Neuronal stem cell (in vitro differentiated cells): ENCODE data around the gene DPP8.

Experiments
- DNase-seq: peaks from one replicate; pipeline ENCODE4 v3.0.0-alpha.2; 2013; ENCODE audit warnings: low spot score
- H2AFZ ChIP-seq: one replicate; pipeline ENCODE4 v1.6.1; 2013; ENCODE audit warnings: mild to moderate bottlenecking, low read length, inconsistent platforms
- H2AK5ac ChIP-seq: 2 replicates; pipeline ENCODE4 v1.6.1; 2013; ENCODE audit warnings: low read depth, mild to moderate bottlenecking, inconsistent platforms, low read length, moderate library complexity, mixed read lengths
- H2BK120ac ChIP-seq: 2 replicates; pipeline ENCODE4 v1.6.1; 2013; ENCODE audit warnings: low read depth, mild to moderate bottlenecking, inconsistent platforms, low read length, moderate library complexity, mixed read lengths
- H2BK12ac ChIP-seq: one replicate; pipeline ENCODE4 v1.6.1; 2013; ENCODE audit warnings: low read length, inconsistent platforms
- H2BK15ac ChIP-seq: 2 replicates; pipeline ENCODE4 v1.6.1; 2013; ENCODE audit warnings: mild to moderate bottlenecking, low read length, inconsistent platforms, mixed read lengths
- H2BK5ac ChIP-seq: one replicate; pipeline ENCODE4 v1.6.1; 2013; ENCODE audit warnings: inconsistent platforms, mild to moderate bottlenecking, low read length, moderate library complexity
- H3K14ac ChIP-seq: one replicate; pipeline ENCODE4 v1.6.1; 2013; ENCODE audit warnings: low read length, inconsistent platforms
- H3K18ac ChIP-seq: 2 replicates; pipeline ENCODE4 v1.6.1; 2013; ENCODE audit warnings: low read length, inconsistent platforms
- H3K23ac ChIP-seq: 2 replicates; pipeline ENCODE4 v1.6.1; 2013; ENCODE audit warnings: low read depth, mild to moderate bottlenecking, mixed read lengths, low read length, inconsistent platforms; ENCODE audit not compliant: poor library complexity
- H3K27ac ChIP-seq: replicated peaks from 3 replicates; pipeline ENCODE4 v1.5.1; 2013; ENCODE audit warnings: low read length, inconsistent platforms
- H3K27me3 ChIP-seq, 3 experiments: 2 replicates each; pipeline ENCODE4 v1.6.1; 2013; ENCODE audit warnings: low read length in 3 of 3, mild to moderate bottlenecking in 2 of 3, inconsistent platforms in 1 of 3, low read depth in 1 of 3, mixed read lengths in 1 of 3, moderate library complexity in 1 of 3; ENCODE audit not compliant: control insufficient read depth in 3 of 3, insufficient read depth in 3 of 3
- H3K36me3 ChIP-seq, 2 donors: replicated peaks in 1 of 2; 2 replicates each; pipeline ENCODE4 v1.6.1; 2013; ENCODE audit warnings: low read length in 2 of 2; ENCODE audit not compliant: control insufficient read depth in 2 of 2, insufficient read depth in 2 of 2
- H3K4ac ChIP-seq: 2 replicates; pipeline ENCODE4 v1.6.1; 2013; ENCODE audit warnings: inconsistent platforms, mild to moderate bottlenecking, low read length, moderate library complexity
- H3K4me1 ChIP-seq, 2 donors: 1 replicate in 1 of 2; 2 replicates in 1 of 2; pipeline ENCODE4 v1.6.1; 2013; ENCODE audit warnings: low read length in 2 of 2, low read depth in 1 of 2; ENCODE audit not compliant: control insufficient read depth in 2 of 2, insufficient read depth in 1 of 2
- H3K4me2 ChIP-seq: one replicate; pipeline ENCODE4 v1.6.1; 2013; ENCODE audit warnings: mild to moderate bottlenecking, low read length, inconsistent platforms; ENCODE audit not compliant: insufficient read depth, poor library complexity, severe bottlenecking
- H3K4me3 ChIP-seq, 2 donors: 2 replicates each; pipeline ENCODE4 v1.5.1; 2013; ENCODE audit warnings: low read length in 2 of 2, mild to moderate bottlenecking in 2 of 2, inconsistent platforms in 1 of 2, moderate library complexity in 1 of 2
- H3K79me1 ChIP-seq: one replicate; pipeline ENCODE4 v1.6.1; 2013; ENCODE audit warnings: low read depth, mild to moderate bottlenecking, inconsistent platforms, low read length, moderate library complexity
- H3K9ac ChIP-seq: one replicate; pipeline ENCODE4 v1.6.1; 2013; ENCODE audit warnings: mild to moderate bottlenecking, low read depth, low read length, inconsistent platforms; ENCODE audit not compliant: poor library complexity
- H3K9me3 ChIP-seq, 2 donors: replicated peaks in 1 of 2; 2 replicates each; pipeline versions ENCODE3 to v1.6.1; 2013; ENCODE audit warnings: low read length in 2 of 2, mild to moderate bottlenecking in 2 of 2, inconsistent platforms in 1 of 2, low read depth in 1 of 2, mixed read lengths in 1 of 2, moderate library complexity in 1 of 2; ENCODE audit not compliant: control insufficient read depth in 2 of 2, insufficient read depth in 1 of 2
- H4K8ac ChIP-seq: one replicate; pipeline ENCODE4 v1.6.1; 2013; ENCODE audit warnings: low read depth, mild to moderate bottlenecking, inconsistent platforms, low read length, moderate library complexity
- H4K91ac ChIP-seq: one replicate; pipeline ENCODE4 v1.6.1; 2013; ENCODE audit warnings: low read length, low read depth, mild to moderate bottlenecking, inconsistent platforms; ENCODE audit not compliant: poor library complexity
- WGBS, 2 donors: extraction: QIAGEN DNeasy Blood & Tissue Kit; methylation state at CpG; one replicate each; pipeline ENCODE4 v1.1.7; 2013; ENCODE audit warnings: missing lambda C conversion rate in 2 of 2, mixed read lengths in 1 of 2; ENCODE audit not compliant: insufficient read length in 2 of 2, insufficient replicate concordance in 1 of 2; ENCODE audit errors: extremely low coverage in 2 of 2; 5-methylcytosine and 5-hydroxymethylcytosine counted together

DPP8 gene

DNA sequence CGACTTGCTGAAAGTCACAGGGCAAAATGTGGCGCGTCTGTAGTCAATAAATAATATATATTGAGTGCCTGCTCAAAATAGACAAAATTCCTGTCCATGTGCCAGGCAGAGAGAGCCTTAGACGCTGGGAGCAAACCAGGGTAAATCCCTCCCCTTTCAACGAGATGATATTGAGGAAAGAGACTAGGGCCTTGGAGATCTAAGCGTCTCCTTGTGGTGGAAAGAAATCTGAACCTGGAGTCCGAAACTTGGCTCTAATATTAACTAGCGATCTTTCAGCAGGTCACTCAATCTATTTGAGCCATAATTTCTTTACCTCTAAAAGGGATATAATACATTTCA is 348 bp upstream of the DPP8 start:
- Histone ChIP-seq H3K36me3 (peaks cover 4 to 26% of the 10 kb centered on the region in 2 donors), H3K14ac (no peak overlapping the region), H2BK5ac (no peak overlapping the region), H3K79me1 (peaks cover 8% of the 10 kb centered on the region), H2AFZ (peak overlapping the region; percentile 95), H2AK5ac (no peak overlapping the region), H2BK15ac (no peak overlapping the region), H3K18ac (no peak overlapping the region), H3K27ac (peak overlapping the region; percentile 49), H3K4me2 (no peak overlapping the region), H2BK12ac (no peak overlapping the region), H3K9ac (no peak overlapping the region), H3K4ac (no peak overlapping the region), H4K8ac (no peak overlapping the region), H2BK120ac (no peak overlapping the region), H3K4me1 (peaks cover 7% of the 10 kb centered on the region in 2 donors), H3K27me3 (no peaks in the 10 kb centered on the region), H4K91ac (no peak overlapping the region), H3K23ac (peak overlapping the region; percentile 99), H3K9me3 (no peaks in the 10 kb centered on the region), H3K4me3 (peak overlapping the region in 1 of 2 donors; percentile 89)
- no CpG with 5 or more reads among the region's 8 CpGs for WGBS, 2 donors
- no peak for DNase-seq

DNA sequence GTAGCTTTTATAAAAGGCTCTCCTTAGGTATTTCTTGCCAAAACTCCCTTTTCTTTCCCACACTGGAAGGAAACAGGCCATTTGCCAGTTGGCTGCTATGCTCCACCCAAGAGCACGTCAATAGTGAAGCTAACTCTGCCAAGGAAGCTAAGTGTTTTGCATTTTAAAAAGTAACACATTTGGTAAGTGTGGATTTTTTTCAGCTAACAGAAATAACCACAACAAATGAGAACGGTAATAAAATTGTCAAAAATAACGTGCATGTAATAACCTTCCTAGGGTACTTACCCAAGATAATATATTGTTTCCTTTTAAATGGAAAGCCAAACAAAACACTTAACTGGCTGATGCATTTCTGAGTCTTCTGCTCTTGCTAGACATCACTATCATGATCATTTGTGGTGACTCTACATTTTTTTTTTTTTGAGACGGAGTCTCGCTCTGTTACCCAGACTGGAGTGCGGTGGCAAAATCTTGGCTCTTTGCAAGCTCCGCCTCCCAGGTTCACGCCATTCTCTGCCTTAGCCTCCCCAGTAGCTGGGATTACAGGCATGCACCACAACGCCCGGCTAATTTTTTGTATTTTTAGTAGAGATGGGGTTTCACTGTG is 4.6 kb downstream of the DPP8 start:
- H3K9me3 ChIP-seq, result no peaks in the 10 kb centered on the region
- H3K27ac ChIP-seq, result no peak overlapping the region
- no peak overlapping the region for H4K8ac ChIP-seq
- H3K36me3 ChIP-seq, result peaks cover 9 to 73% of the 10 kb centered on the region in 2 donors
- H2BK5ac ChIP-seq, result no peak overlapping the region
- H3K9ac ChIP-seq, result no peak overlapping the region
- H2BK12ac ChIP-seq, result no peak overlapping the region
- H3K4ac ChIP-seq, result no peak overlapping the region
- H3K79me1 ChIP-seq, result peaks cover 8% of the 10 kb centered on the region
- H2BK15ac ChIP-seq, result no peak overlapping the region
- H3K4me2 ChIP-seq, result no peak overlapping the region
- H2BK120ac ChIP-seq, result no peak overlapping the region
- H3K18ac ChIP-seq, result no peak overlapping the region
- H3K4me3 ChIP-seq, result no peak overlapping the region
- H3K14ac ChIP-seq, result no peak overlapping the region
- no peak overlapping the region for H3K23ac ChIP-seq
- DNase-seq, result no peak
- H3K27me3 ChIP-seq, result no peaks in the 10 kb centered on the region
- H2AFZ ChIP-seq, result no peak overlapping the region
- H3K4me1 ChIP-seq, result peaks cover 7% of the 10 kb centered on the region in 2 donors
- H4K91ac ChIP-seq, result no peak overlapping the region
- no CpG with 5 or more reads among the region's 10 CpGs for WGBS, 2 donors
- no peak overlapping the region for H2AK5ac ChIP-seq

DNA sequence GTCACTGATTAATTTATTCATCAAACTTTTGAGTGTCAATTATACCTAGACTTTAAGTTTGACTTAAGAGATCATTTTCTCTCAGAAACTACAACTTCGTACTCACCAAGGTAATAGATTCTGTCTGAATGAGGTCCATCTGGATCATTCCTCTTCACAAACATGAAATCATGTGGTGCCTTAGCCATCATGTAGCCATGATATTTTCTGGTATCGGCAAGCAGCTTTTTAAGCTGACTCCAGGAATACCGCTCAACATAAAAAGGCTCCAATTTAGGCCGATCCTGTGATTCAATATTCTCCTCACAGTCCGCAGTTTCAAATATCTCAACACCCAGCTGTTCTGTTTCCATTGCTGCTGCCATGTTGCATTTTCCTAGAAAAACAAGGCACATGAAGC is 5.3 kb downstream of the DPP8 start:
- no peak overlapping the region for H2BK12ac ChIP-seq
- H3K18ac ChIP-seq, result no peak overlapping the region
- H2BK5ac ChIP-seq, result no peak overlapping the region
- no peak overlapping the region for H2AFZ ChIP-seq
- H3K4me3 ChIP-seq, result no peak overlapping the region
- no peak overlapping the region for H3K27ac ChIP-seq
- no peaks in the 10 kb centered on the region for H3K9me3 ChIP-seq
- H2AK5ac ChIP-seq, result no peak overlapping the region
- no peak overlapping the region for H3K4ac ChIP-seq
- no peak overlapping the region for H4K91ac ChIP-seq
- no peak overlapping the region for H3K4me2 ChIP-seq
- H4K8ac ChIP-seq, result no peak overlapping the region
- no peak for DNase-seq
- WGBS, 2 donors, result no CpG with 5 or more reads among the region's 5 CpGs
- H3K23ac ChIP-seq, result no peak overlapping the region
- no peaks in the 10 kb centered on the region for H3K27me3 ChIP-seq
- H3K79me1 ChIP-seq, result peaks cover 6% of the 10 kb centered on the region
- no peak overlapping the region for H2BK15ac ChIP-seq
- H3K4me1 ChIP-seq, result peaks cover 4 to 5% of the 10 kb centered on the region in 2 donors
- H3K14ac ChIP-seq, result no peak overlapping the region
- peaks cover 9 to 79% of the 10 kb centered on the region in 2 donors for H3K36me3 ChIP-seq
- H2BK120ac ChIP-seq, result no peak overlapping the region
- no peak overlapping the region for H3K9ac ChIP-seq

DNA sequence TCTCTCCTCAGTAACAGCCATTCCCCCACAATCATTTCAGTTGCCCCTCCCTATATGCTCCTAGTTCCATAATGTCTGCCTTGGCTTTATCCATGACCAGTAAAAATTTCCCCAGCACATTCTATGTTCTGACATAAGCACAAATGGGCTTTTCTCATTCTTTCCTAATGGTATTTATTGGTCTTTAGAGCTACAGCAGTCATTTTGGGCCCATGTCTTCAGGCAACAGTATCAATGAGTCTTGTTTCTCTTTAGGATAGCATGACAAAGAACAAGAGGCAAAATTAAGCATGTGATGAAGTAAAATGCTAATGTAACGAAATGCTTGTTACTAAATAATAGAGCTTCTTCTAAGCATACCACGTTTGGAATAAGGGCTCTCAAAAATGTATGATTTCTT is 8.2 kb downstream of the DPP8 start:
- no CpG with 5 or more reads among the region's 2 CpGs for WGBS, 2 donors
- H4K91ac ChIP-seq, result no peak overlapping the region
- no peak overlapping the region for H2BK15ac ChIP-seq
- H3K4me1 ChIP-seq, result no peaks in the 10 kb centered on the region
- no peak overlapping the region for H3K4me3 ChIP-seq
- no peak overlapping the region for H2BK120ac ChIP-seq
- no peaks in the 10 kb centered on the region for H3K27me3 ChIP-seq
- no peak overlapping the region for H3K4ac ChIP-seq
- H3K23ac ChIP-seq, result no peak overlapping the region
- H2BK12ac ChIP-seq, result no peak overlapping the region
- H3K9me3 ChIP-seq, result no peaks in the 10 kb centered on the region
- no peak overlapping the region for H4K8ac ChIP-seq
- no peak overlapping the region for H3K9ac ChIP-seq
- no peak for DNase-seq
- H2BK5ac ChIP-seq, result no peak overlapping the region
- no peak overlapping the region for H3K18ac ChIP-seq
- H2AK5ac ChIP-seq, result no peak overlapping the region
- no peaks in the 10 kb centered on the region for H3K79me1 ChIP-seq
- peaks cover 7 to 92% of the 10 kb centered on the region in 2 donors for H3K36me3 ChIP-seq
- H2AFZ ChIP-seq, result no peak overlapping the region
- no peak overlapping the region for H3K27ac ChIP-seq
- H3K14ac ChIP-seq, result no peak overlapping the region
- H3K4me2 ChIP-seq, result no peak overlapping the region
